ENCODE results near the gene APCS.

GRCh38 chr1:159587461-159587951 is at the start of gene APCS:
- TF ChIP-seq CTCF (conservative IDR thresholded peaks at IDR 0.05) (no peak; the same call in 1 of the 2 replicates), EZH2 (IDR thresholded peaks at IDR 0.05; ENCODE audit: low read depth) (no peak)

Data from PC-9 (cell line).